AG08396 (cell line): ENCODE data around the gene RNF187.
A peak's percentile ranks its signal among the peaks of the same experiment; 100 is the strongest.

Experiments
- DNase-seq: peaks from one replicate; pipeline ENCODE4 v3.0.0; 2012; ENCODE audit warnings: low spot score, mixed read lengths

The RNF187 gene

GRCh38 chr1:228510101-228510802, 23.1 kb downstream of the RNF187 start:
- DNase-seq, result no peak

- no peak for DNase-seq
Observed at GRCh38 chr1:228510803-228511413, 23.7 kb downstream of the RNF187 start.

GRCh38 chr1:228511546-228512445, 24.6 kb downstream of the RNF187 start:
- no peak for DNase-seq

- DNase-seq, result no peak
Observed at GRCh38 chr1:228512781-228513198, 25.6 kb downstream of the RNF187 start.

GRCh38 chr1:228513236-228513900, 26.2 kb downstream of the RNF187 start:
- DNase-seq, result no peak

GRCh38 chr1:228514421-228514820, 27.2 kb downstream of the RNF187 start:
- no peak for DNase-seq

GRCh38 chr1:228515200-228515834, 28.1 kb downstream of the RNF187 start:
- DNase-seq, result peak; percentile 73

- no peak for DNase-seq
Observed at GRCh38 chr1:228517655-228518054, 30.5 kb downstream of the RNF187 start.

GRCh38 chr1:228527596-228527995, 40.4 kb downstream of the RNF187 start:
- DNase-seq, result no peak

GRCh38 chr1:228528612-228529011, 41.4 kb downstream of the RNF187 start:
- no peak for DNase-seq

GRCh38 chr1:228530086-228530758, 43.0 kb downstream of the RNF187 start:
- no peak for DNase-seq

GRCh38 chr1:228530951-228531731, 44.0 kb downstream of the RNF187 start:
- DNase-seq, result no peak

GRCh38 chr1:228538831-228539230, 51.6 kb downstream of the RNF187 start:
- DNase-seq, result no peak

GRCh38 chr1:228540161-228540917, 53.2 kb downstream of the RNF187 start:
- DNase-seq, result no peak

GRCh38 chr1:228541725-228542124, 54.5 kb downstream of the RNF187 start:
- DNase-seq, result no peak

GRCh38 chr1:228542376-228542775, 55.2 kb downstream of the RNF187 start:
- no peak for DNase-seq

- DNase-seq, result no peak
Observed at GRCh38 chr1:228542981-228543380, 55.8 kb downstream of the RNF187 start.

- DNase-seq, result no peak
Observed at GRCh38 chr1:228543396-228543795, 56.2 kb downstream of the RNF187 start.

- DNase-seq, result no peak
Observed at GRCh38 chr1:228544021-228544850, 57.1 kb downstream of the RNF187 start.
